Endothelial cell of umbilical vein (primary cell): ENCODE results near the gene KBTBD4. TPM values are rescaled to one million over a fixed set of nuclear protein-coding genes. Genes with fewer than 3 reads are reported as not detected.

Experiments used
- BruUV-seq: library from RNA; stranded (reverse); fragments of 400-500 nt; replicated peaks from 2 replicates; lab custom pipeline; 2021; lab: Mats Ljungman, UMichigan
- CTCF ChIA-PET: fragments of 300-600, 350-600 bp; sonication (Branson Sonifier 250); formaldehyde crosslinking; loops from one replicate; lab custom pipeline; 2021; ENCODE audit warnings: antibody characterized with exemption, inconsistent platforms; lab: Charles Lee
- POLR2A ChIA-PET: fragments of 300-600, 350-600 bp; sonication (Branson Sonifier 250); formaldehyde crosslinking; loops from one replicate; lab custom pipeline; 2021; ENCODE audit warnings: antibody characterized with exemption, inconsistent platforms; lab: Charles Lee
- DNase-seq: peaks from one replicate; pipeline ENCODE4 v3.0.0-alpha.2; 2011; ENCODE audit warnings: low read depth, low spot score
- FAIRE-seq: peaks from 2 replicates; lab custom pipeline; 2011; peaks lifted over from hg19 to GRCh38; lab: Jason Lieb, UNC
- H2AFZ ChIP-seq: 2 replicates; pipeline ENCODE4 v1.6.0; 2012; ENCODE audit warnings: low read depth, low read length, control low read depth, inconsistent platforms
- H3K27ac ChIP-seq: 2 replicates; pipeline ENCODE4 v1.5.1; 2011; ENCODE audit warnings: low read depth, mild to moderate bottlenecking, control low read depth, low read length, moderate library complexity; ENCODE audit not compliant: insufficient read depth
- H3K27me3 ChIP-seq, 2 experiments: 2 replicates each; pipeline versions ENCODE4 v1.6.0 to v1.6.1; 2011; ENCODE audit warnings: low read length in 2 of 2, mixed read lengths in 1 of 2; ENCODE audit not compliant: control insufficient read depth in 2 of 2, insufficient read depth in 2 of 2
- H3K36me3 ChIP-seq, 2 experiments: 2 replicates in 1 of 2; 3 replicates in 1 of 2; pipeline ENCODE4 v1.5.1; 2011; ENCODE audit warnings: low read length in 2 of 2, mild to moderate bottlenecking in 1 of 2, moderate library complexity in 1 of 2; ENCODE audit not compliant: control insufficient read depth in 2 of 2, insufficient read depth in 2 of 2; ENCODE audit errors: extremely low read depth in 1 of 2
- H3K4me1 ChIP-seq: 3 replicates; pipeline ENCODE4 v1.5.1; 2011; ENCODE audit warnings: mild to moderate bottlenecking, low read length; ENCODE audit not compliant: control insufficient read depth, insufficient read depth; ENCODE audit errors: extremely low read depth
- H3K4me2 ChIP-seq: 2 replicates; pipeline ENCODE4 v1.6.1; 2011; ENCODE audit warnings: low read length, control low read depth, mixed read lengths; ENCODE audit not compliant: insufficient read depth
- H3K4me3 ChIP-seq, 3 experiments: fragments of 200-600 bp in 1 of 3; sonication (generic), shearing (Covaris generic) in 1 of 3; replicated peaks in 1 of 3; 2 replicates each; pipeline ENCODE4 v1.5.1; 2011 to 2016; ENCODE audit warnings: control low read depth in 3 of 3, low read length in 3 of 3, mild to moderate bottlenecking in 2 of 3, inconsistent platforms in 1 of 3, low read depth in 1 of 3, moderate library complexity in 1 of 3; ENCODE audit not compliant: insufficient read depth in 1 of 3
- H3K79me2 ChIP-seq: 2 replicates; pipeline ENCODE4 v1.6.0; 2012; ENCODE audit warnings: low read length, inconsistent platforms; ENCODE audit not compliant: control insufficient read depth, insufficient read depth
- H3K9ac ChIP-seq: replicated peaks from 2 replicates; pipeline ENCODE3; 2011; ENCODE audit warnings: low read length, control low read depth; ENCODE audit not compliant: insufficient read depth; ENCODE audit errors: extremely low read depth
- H3K9me1 ChIP-seq: replicated peaks from 3 replicates; pipeline ENCODE4 v1.6.0; 2011; ENCODE audit warnings: mild to moderate bottlenecking, low read length; ENCODE audit not compliant: control insufficient read depth, insufficient read depth; ENCODE audit errors: extremely low read depth
- H3K9me3 ChIP-seq: replicated peaks from 2 replicates; pipeline ENCODE4 v1.5.1; 2012; ENCODE audit warnings: low read length, inconsistent platforms; ENCODE audit not compliant: control insufficient read depth, insufficient read depth
- H4K20me1 ChIP-seq: replicated peaks from 2 replicates; pipeline ENCODE3; 2011; ENCODE audit warnings: mild to moderate bottlenecking, low read length; ENCODE audit not compliant: control insufficient read depth, insufficient read depth; ENCODE audit errors: extremely low read depth
- CTCF ChIP-seq, 2 donors: IDR thresholded peaks; 1 replicate in 1 of 2; 2 replicates in 1 of 2; pipeline ENCODE4 v1.5.1; 2011; ENCODE audit warnings: low read length in 2 of 2, mild to moderate bottlenecking in 2 of 2, moderate library complexity in 2 of 2, control low read depth in 1 of 2, inconsistent platforms in 1 of 2, low read depth in 1 of 2; ENCODE audit not compliant: insufficient read depth in 1 of 2; ENCODE audit errors: extremely low read depth in 1 of 2
- EZH2 ChIP-seq: IDR thresholded peaks from 2 replicates; pipeline ENCODE4 v1.6.1; 2012; ENCODE audit warnings: borderline replicate concordance, low read depth, mild to moderate bottlenecking, moderate library complexity, low read length, inconsistent platforms; ENCODE audit not compliant: severe bottlenecking
- FOS ChIP-seq: IDR thresholded peaks from 2 replicates; pipeline ENCODE4 v1.6.1; 2011; ENCODE audit warnings: mild to moderate bottlenecking, low read length, moderate library complexity, borderline replicate concordance; ENCODE audit not compliant: insufficient read depth
- GATA2 ChIP-seq: IDR thresholded peaks from 2 replicates; pipeline ENCODE4 v1.7.0; 2011; ENCODE audit warnings: low read depth, mild to moderate bottlenecking, moderate library complexity, mixed read lengths, low read length; ENCODE audit not compliant: insufficient read length, insufficient read depth
- JUN ChIP-seq: IDR thresholded peaks from 2 replicates; pipeline ENCODE4 v1.6.1; 2011; ENCODE audit warnings: borderline replicate concordance, low read depth; ENCODE audit not compliant: insufficient read length, insufficient read depth
- MAX ChIP-seq: IDR thresholded peaks from 2 replicates; pipeline ENCODE4 v1.6.1; 2011; ENCODE audit not compliant: insufficient read depth, insufficient read length
- MYC ChIP-seq: IDR thresholded peaks from one replicate; pipeline ENCODE4 v1.6.1; 2011; ENCODE audit warnings: mild to moderate bottlenecking, low read depth, low read length
- POLR2A ChIP-seq: IDR thresholded peaks from 2 replicates; pipeline ENCODE4 v1.6.1; 2012; ENCODE audit warnings: low read depth, mild to moderate bottlenecking, control low read depth, low read length
- POLR2AphosphoS5 ChIP-seq: IDR thresholded peaks from 2 replicates; pipeline ENCODE4 v1.6.1; 2012; ENCODE audit warnings: low read depth, mild to moderate bottlenecking, control low read depth, low read length, moderate library complexity; ENCODE audit not compliant: insufficient read depth
- dilution Hi-C: fragments of 300-500 bp; cut with MboI; formaldehyde crosslinking; loops from one replicate; pipeline ENCODE4 v1.15.0; 2019; ENCODE audit warnings: low sequenced_read_pairs; ENCODE audit not compliant: extremely low pct_ligation_motif_present
- intact Hi-C: fragments of 100-400 bp; cut with micrococcal nuclease; formaldehyde crosslinking; loops from one replicate; pipeline ENCODE4 v1.10.0; 2022
- polyA plus RNA-seq, 4 experiments: library from polyadenylated mRNA; depleted of rRNA in 3 of 4; stranded (reverse) in 3 of 4; unstranded in 1 of 4; fragments of >200 nt; gene quantifications; 2 replicates each; pipeline versions ENCODE4 v1.2.1 to v1.2.3, GENCODE V29; 2011 to 2012; ENCODE audit warnings: missing spikeins in 1 of 4
- total RNA-seq: library from RNA; stranded (reverse); gene quantifications from 2 replicates; pipeline ENCODE4 v1.2.3, GENCODE V29; 2021

KBTBD4 gene
- total and polyA plus RNA-seq, 2 donors (not counting 3 experiments of a cell fraction or from before 2014, with no cell fraction given) = 16.3 to 23.2 TPM

GRCh38 chr11:47545298-47545697, 33.5 kb downstream of the KBTBD4 start:
- FAIRE-seq = no peak
- ChIA-PET POLR2A (no interaction called here), CTCF (no interaction called here)
- Histone ChIP-seq H3K27me3 (no peaks in the 10 kb centered on the region), H3K4me3 (no peak overlapping the region), H3K4me1 (peaks cover 8% of the 10 kb centered on the region), H4K20me1 (peaks cover 11% of the 10 kb centered on the region), H3K9ac (no peak overlapping the region), H3K9me1 (no peaks in the 10 kb centered on the region), H3K9me3 (no peaks in the 10 kb centered on the region), H2AFZ (no peak overlapping the region), H3K4me2 (no peak overlapping the region), H3K79me2 (peaks cover 95% of the 10 kb centered on the region), H3K36me3 (no peaks in the 10 kb centered on the region), H3K27ac (no peak overlapping the region)
- dilution Hi-C loops (no loop called here), intact Hi-C loops (no loop called here)
- no peak for TF ChIP-seq GATA2
- no peak for TF ChIP-seq MAX
- no peak for TF ChIP-seq MYC
- TF ChIP-seq POLR2A = no peak
- no peak for TF ChIP-seq EZH2
- TF ChIP-seq CTCF (IDR thresholded peaks at IDR 0.05; ENCODE audit: extremely low read depth in 1 of 2, insufficient read depth in 1 of 2, low read depth in 1 of 2, low read length in 2 of 2) = no peak
- TF ChIP-seq JUN = no peak
- no peak for TF ChIP-seq POLR2AphosphoS5
- TF ChIP-seq FOS = no peak
- DNase-seq = no peak
- BruUV-seq = no TSS peak
